GM19328 (cell line): ENCODE measurements around the gene CUBN.

Experiments
- ATAC-seq: cut with Tn5 transposase; IDR thresholded peaks from one replicate; pipeline ENCODE4 v1.9.1; 2021; ENCODE audit warnings: mild to moderate bottlenecking, moderate library complexity; ENCODE audit not compliant: unreplicated experiment

Gene CUBN

GRCh38 chr10:16995867-16996529 lies 133.6 kb downstream of the CUBN start:
- no peak for ATAC-seq

GRCh38 chr10:16993186-16993585 lies 136.4 kb downstream of the CUBN start:
- no peak for ATAC-seq

- ATAC-seq: no peak
Measured at GRCh38 chr10:16992611-16993119, 136.9 kb downstream of the CUBN start.

- ATAC-seq: no peak
Measured at GRCh38 chr10:16991011-16991410, 138.6 kb downstream of the CUBN start.

- no peak for ATAC-seq
Measured at GRCh38 chr10:16989826-16990293, 139.8 kb downstream of the CUBN start.

GRCh38 chr10:16988900-16989299 lies 140.7 kb downstream of the CUBN start:
- no peak for ATAC-seq

GRCh38 chr10:16987976-16988610 lies 141.5 kb downstream of the CUBN start:
- no peak for ATAC-seq

GRCh38 chr10:16987206-16987621 lies 142.4 kb downstream of the CUBN start:
- no peak for ATAC-seq

GRCh38 chr10:16986406-16987205 lies 143.0 kb downstream of the CUBN start:
- ATAC-seq: no peak

GRCh38 chr10:16986082-16986405 lies 143.6 kb downstream of the CUBN start:
- ATAC-seq: no peak

GRCh38 chr10:16984242-16984641 lies 145.4 kb downstream of the CUBN start:
- ATAC-seq: no peak

- ATAC-seq: no peak
Measured at GRCh38 chr10:16976803-16977202, 152.8 kb downstream of the CUBN start.

GRCh38 chr10:16975188-16975587 lies 154.4 kb downstream of the CUBN start:
- ATAC-seq: no peak

- no peak for ATAC-seq
Measured at GRCh38 chr10:16968416-16969041, 161.1 kb downstream of the CUBN start.

- ATAC-seq: no peak
Measured at GRCh38 chr10:16967866-16968415, 161.7 kb downstream of the CUBN start.

- ATAC-seq: no peak
Measured at GRCh38 chr10:16966991-16967865, 162.4 kb downstream of the CUBN start.

GRCh38 chr10:16965740-16966447 lies 163.7 kb downstream of the CUBN start:
- ATAC-seq: no peak

GRCh38 chr10:16965344-16965616 lies 164.3 kb downstream of the CUBN start:
- no peak for ATAC-seq

GRCh38 chr10:16964576-16965343 lies 164.9 kb downstream of the CUBN start:
- no peak for ATAC-seq
